GM21528 (cell line): ENCODE data around the gene AP3S1.
"Not testable (repeated sequence)": the region's sequence is repeated elsewhere in the genome, so short reads cannot be mapped to it uniquely, and the experiment has no call there.

Experiments used
- ATAC-seq: cut with Tn5 transposase; IDR thresholded peaks from one replicate; pipeline ENCODE4 v1.9.1; 2021; ENCODE audit warnings: mild to moderate bottlenecking, moderate library complexity; ENCODE audit not compliant: unreplicated experiment, low FRiP score

AP3S1 gene

DNA sequence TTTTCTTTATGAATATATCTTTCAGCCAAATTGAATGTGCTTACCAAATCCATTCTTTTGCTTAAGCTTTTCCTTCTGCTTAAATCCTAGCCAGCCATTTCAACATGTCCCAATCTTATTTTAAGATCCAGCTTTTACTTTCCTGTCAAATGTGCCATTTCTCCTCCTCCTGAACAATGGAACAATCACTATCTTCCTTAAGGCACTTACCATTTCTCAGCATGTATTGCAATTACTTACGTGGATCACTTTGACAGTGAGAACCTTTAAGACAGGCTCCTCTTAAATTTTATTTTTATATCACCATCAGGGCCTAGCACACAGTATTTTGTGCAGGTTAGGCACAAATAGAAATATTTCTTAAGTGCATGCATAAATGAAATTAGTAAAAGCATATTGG is 20.9 kb upstream of the AP3S1 start:
- ATAC-seq = no peak

DNA sequence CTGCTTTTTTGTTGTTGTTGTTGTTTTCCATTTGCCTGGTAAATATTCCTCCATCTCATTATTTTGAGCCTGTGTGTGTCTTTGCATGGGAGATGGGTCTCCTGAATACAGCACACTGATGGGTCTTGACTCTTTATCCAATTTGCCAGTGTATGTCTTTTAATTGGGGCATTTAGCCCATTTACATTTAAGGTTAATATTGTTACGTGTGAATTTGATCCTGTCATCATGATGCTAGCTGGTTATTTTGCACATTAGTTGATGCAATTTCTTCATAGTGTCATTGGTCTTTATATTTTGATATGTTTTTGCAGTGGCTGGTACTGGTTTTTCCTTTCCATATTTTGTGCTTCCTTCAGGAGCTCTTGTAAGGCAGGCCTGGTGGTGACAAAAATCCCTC is 16.8 kb upstream of the AP3S1 start:
- not testable (repeated sequence) for ATAC-seq

DNA sequence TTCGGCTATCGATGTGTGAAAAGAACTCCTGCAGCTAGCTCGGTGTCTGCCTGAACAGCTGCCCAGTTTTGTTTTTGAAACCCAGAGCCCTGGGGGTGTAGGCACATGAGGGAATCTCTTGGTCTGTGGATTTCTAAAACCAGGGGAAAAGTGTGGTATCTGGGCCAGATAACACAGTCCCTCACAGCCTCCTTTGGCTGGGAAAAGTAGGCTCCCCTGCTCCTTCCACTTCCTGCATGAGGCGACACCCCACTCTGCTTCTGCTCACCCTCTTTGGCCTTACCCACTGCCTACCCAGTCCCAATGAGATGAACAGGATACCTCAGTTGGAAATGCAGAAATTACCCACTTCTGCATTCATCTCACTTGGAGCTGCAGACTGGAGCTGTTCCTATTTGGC is 15.8 kb upstream of the AP3S1 start:
- ATAC-seq = no peak

DNA sequence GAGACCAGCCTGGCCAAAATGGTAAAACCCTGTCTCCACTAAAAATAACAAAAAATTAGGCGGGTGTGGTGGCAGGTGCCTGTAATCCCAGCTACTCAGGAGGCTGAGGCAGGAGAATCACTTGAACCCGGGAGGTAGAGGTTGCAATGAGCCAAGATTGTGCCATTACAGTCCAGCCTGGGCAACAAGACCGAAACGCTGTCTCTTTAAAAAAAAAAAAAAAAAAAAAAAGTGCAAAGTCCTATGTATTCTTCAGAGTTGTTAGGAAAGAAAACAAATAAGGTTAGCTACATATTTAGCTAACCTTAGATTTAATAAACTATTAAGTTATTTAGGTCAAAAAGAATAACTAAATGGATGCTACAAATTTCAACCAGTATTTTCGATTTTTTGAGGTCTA is 11.8 kb upstream of the AP3S1 start:
- ATAC-seq = no peak

DNA sequence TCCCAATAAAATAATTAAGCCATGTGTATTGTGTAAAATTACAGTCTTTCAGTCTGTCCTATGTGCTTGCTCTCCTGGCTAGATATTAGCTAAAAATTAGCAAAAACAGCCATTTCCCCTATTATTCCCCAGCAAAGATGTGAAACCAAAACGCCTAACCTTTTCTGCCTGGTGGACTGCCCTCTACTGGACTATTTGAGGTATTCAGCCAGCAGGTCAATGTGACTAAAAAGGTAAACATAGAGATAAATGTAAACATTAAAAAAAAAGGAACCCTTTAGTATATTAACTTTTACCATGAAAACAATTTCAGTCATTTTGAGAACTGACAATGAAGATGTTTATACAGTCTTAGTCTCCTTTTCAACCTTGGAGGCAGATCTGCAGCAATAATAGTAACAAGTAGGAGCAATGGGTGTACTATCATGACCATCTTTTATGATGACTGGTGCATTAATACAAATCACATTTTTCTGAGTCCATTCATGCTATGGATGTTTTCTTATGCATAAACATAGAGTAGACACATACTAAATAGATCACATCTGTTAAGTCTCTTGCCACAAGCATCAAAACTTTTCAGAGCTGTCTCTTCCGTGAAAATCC is 10.5 kb upstream of the AP3S1 start:
- peak; percentile 82 for ATAC-seq

DNA sequence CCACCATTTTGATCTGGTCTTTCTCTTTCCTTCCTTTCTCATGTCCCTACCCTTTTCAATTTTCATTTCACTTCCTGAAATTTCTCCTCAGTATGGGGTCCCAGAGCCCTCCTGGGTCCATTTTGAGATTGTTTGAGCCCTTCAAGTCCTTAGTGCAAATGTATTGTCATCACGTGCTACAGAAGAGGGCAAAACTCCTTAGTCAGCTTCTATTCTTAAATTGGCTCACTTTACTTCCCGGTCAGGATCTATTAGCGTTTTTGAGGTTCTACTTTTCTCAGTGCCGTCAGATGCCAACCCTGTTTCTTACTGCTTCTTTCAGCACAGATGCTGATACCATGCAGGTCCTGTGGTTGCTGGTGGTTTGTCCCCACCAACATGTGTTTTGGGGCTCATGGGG is 6.3 kb upstream of the AP3S1 start:
- ATAC-seq = no peak

DNA sequence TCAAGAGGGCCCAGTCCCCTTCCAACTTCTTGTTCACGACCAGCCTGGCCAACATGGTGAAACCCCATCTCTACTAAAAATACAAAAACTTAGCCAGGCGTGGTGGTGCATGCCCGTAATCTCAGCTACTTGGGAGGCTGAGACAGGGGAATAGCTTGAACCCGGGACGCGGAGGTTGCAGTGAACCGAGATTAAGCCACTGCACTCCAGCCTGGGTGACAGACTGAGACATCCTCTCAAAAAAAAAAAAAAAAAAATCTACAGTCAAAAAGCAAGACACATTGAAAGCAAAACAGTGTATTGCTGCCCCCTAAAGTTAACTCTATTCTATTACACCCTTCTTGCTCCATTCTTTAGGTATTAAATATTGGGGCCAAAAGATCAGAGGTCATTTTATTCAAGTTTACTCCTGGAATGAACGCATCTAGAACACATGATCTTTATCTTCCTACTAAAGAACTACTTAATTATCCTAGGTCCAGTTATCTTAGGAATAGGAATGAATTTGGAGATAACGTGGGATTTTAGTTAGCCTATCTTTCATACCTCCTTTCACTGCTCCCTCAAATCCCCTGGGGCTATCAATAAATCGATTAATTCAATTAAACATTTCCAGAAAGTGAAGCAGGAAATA is 2.7 kb upstream of the AP3S1 start:
- ATAC-seq = no peak

DNA sequence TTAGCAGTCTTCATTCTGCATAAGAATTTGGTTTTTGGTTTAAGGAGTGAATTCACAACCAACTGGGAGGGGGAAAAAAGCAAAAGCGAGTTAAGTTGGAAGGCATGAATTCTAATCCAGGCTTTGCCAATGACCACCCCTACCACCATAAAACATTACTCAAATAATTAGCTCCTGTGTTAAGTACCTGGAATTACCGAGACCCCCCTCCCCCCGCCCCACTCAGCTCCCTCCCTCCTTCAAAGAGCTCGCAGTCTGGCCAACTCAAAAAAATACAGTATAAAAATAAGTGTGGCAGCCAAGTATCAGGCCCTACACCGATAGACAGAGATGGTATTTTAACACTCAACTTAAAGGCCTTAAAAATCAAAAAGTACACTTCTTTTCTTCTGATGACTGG is 862 bp upstream of the AP3S1 start:
- no peak for ATAC-seq

DNA sequence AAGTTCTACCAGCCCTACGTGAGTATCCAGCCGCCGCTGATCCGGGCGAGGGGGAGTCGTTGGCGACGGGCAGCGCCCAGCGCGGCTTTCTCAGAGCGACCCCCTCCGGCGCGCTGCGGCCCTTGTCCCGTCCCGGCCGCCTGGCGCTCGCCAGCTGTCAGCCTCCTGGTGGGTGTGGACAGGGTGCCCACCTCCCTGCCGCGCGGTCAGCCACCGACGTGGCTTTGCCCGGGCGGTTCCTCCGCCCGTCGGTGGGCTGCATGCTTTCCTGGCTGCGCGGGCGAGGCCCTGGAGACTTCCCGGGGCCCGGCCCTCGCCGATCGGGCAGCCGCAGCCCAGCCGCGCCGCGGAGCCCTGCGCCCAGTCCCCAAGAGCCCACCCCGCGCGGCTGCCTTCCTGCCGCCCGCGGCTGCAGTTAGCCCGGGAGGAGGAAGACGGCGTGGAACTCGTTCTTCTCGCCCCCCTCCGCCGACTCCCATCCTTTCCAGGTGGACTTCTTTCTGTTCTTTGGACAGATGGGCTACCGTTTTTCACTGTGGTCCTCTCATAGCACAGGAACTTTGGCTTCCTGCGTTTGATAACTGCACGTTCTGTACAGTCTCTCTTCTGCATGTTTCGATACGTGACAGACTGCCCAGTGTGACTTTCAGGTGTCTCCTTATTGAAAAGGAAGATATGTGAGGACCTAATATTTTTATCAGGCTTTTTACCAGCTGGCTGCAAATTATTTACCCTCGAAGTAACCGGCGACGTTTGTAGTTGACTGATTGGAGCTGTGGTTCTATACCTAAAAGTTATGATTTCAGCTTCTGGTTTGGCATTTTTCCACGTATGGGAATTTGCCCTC is 577 bp downstream of the AP3S1 start:
- peak; percentile 39 for ATAC-seq

DNA sequence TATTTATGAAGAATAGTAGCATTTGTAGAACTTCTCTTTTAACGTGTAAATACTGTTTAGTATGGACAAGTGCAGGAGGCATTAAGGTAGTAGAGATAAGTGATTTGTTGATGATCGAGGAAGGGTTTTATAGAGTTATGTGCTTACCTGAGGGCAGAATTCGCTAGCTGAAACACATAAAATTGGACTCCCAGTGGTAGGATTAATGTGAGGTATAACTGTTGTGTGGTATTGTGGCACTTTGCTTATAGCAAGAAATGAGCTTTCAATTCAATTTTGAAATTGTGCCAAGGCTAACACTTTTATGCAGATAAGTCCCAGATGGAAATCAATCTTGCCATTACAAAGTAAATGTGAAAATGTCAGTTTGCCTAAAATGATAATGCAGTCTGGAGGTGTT is 1.2 kb downstream of the AP3S1 start:
- ATAC-seq = no peak

DNA sequence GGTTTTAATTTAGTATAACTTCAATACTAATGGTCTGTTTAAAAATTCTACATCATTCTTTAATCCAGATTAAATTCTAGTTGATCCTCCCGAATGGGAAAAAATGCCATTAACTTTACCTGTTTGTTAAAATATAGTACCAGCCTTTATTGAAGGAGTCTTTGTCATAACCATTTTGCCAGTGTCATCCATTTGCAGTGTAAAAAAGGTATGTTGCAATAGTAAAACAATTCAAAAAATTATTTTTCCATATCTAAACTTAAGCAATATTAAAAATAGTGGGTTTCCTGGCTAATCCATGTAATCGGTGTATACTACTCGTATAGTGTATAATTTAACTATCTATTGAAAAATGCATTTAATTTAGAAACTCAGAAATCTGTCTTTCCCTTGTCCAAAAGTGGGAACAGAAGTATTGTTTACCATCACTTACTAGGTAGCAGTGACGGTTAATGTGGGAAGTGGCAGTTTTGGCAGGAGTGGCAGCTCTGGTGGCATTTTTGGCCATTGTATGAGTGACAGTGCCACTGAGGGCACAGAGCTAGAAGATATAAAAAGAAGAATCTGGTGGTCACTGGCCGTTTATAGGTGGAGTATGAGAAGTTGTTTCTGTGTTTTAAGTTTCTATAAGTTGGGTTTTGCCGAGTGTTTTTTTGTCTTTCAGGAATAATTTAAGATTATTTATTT is 1.9 kb downstream of the AP3S1 start:
- ATAC-seq = no peak

DNA sequence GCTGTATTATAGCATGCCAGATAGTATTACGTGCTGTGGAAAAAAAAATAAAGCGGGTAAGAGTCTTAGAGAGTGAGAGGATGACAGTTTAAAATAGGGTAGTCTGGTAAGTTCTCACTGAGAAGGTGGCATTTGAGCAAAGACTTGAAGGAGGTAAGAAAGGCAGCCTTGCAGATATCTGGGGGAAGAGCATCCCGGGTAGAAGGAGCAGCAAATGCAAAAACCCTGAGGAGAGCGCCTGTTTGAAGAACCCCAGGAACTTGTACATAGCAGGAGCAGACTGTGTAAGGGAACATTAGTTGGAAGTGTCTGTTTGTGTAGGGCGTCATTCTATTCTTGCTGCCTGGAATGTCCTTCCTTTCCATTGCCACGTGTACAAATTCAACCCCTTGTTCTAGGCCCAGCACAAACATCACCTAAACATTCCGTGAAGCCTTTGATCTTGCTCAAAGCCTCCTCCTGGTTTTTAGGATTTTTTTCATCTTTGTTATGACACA is 2.6 kb downstream of the AP3S1 start:
- ATAC-seq = no peak

DNA sequence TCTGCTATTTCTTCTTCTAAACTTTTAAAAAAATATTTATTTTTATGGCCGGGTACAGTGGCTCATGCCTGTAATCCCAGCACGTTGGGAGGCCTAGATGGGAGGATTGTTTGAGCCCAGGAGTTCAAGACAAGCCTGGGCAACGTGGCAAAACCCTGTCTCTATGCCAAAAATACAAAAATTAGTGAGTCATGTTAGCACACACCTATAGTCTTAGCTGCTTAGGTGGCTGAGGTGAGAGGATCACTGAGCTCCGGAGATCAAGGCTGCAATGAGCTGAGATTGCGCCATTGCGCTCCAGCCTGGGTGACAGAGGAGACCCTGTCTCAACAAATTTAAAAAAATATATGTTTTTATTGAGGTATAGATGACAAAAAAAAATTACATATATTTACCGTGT is 5.6 kb downstream of the AP3S1 start:
- ATAC-seq = no peak

DNA sequence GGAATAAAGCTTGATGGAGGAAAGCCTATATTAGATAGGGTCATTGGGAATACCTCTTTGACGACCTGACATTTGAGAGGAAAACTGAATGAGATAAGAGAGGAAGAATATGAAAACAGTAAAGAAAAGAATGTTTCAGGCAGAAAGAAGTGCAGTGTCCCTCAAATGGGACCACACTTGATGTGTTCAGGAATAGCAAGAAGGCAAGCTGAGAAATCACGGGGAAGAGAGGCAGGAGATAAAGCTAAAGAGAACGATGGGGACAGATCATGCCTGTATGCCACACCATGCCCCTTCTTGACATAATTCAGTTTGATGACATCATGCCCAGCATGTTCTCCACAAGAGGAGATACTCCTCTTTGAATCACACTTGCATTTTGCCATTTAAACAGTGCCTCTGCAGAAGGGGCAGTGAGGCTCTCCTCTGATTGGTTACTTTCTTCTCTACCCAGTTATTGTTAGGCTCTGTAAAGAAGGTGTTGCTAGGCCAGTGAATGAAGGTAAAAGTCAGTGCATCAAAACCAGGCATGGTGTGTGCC is 7.6 kb downstream of the AP3S1 start:
- no peak for ATAC-seq

DNA sequence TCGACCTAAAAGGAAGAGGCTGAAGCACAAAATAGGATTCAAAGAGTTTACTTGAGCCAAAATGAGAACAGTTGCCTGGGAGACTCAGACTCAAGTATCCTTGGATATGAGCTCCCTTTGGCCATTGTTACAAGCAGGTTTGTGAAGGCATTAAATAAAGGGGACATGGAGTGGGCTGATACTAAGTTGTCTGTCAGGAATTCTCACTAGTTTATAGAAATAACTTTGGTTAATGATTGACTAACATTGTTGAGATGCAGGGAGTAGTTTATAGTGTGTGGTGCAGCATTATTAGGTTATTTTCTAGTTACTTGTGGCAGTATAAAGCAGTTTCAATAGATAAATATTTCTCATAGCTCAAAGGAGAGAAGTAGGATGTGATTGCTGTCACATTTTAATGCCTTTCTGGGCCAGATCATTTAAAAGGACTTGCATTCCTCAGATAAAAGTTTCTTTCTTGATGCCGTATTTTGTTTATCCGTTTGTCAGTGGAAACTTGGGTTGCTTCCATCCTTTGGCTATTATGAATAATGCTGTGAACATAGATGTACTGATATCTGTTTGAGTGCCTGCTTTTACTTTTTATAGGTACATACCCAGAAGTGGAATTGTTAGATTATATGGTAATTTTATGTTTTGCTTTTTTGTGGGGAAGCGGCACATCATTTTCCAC is 9.1 kb downstream of the AP3S1 start:
- no peak for ATAC-seq

DNA sequence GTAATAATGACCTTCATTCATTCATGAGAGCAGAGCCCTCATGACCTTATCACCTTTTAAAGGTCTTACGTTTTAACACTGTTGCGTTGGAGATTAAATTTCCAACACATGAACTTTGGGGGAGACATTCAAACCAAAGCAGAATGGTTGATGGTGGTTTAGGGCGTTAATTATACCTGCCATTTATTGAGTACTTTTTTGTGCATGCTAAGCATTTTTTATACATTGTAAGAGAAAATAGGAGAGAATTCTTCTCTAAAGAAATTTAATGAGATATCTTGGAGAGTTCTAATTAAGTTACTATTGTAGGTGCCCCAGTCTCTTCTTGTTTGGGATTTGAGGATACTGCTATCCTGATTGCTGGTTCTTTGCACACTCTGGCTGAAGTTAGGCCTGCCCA is 12.4 kb downstream of the AP3S1 start:
- ATAC-seq = no peak

DNA sequence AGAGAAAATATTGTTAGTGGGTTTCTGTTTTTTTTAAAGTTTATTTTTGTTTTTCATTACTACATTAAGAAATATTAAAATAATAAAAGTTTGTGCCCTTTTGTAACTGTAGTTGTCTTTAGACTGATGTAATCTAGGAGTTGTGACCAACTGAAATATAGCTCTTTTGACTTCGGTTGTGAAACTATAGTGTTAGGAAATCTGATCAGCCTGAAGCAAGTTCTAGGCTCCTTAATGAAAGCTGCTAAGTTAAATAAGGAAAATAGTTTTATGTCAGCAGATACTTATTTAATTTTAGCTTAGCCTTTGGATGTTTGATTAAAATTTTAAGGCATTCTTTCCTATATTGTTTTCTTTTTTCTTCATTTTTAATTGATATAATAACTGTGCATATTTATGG is 14.2 kb downstream of the AP3S1 start:
- no peak for ATAC-seq

DNA sequence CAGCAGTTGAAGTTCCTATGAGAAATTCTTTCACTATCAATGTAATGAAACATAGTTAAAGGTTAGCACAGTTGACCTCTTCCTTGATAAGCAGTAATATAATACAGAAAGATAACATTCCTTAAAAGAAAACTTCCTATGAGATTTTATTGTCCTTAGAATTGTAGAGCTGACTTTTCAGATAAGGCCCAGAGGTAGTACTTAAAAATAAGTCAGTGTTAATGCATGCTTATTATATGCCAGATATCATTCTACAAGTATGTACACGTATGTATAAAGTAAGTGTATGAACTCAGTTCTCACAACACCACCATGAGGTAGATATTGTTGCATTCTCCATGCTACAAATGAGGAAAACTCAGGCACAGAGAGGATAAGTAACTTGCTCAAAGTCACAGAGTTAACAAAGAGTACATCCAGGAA is 15.3 kb downstream of the AP3S1 start:
- no peak for ATAC-seq

DNA sequence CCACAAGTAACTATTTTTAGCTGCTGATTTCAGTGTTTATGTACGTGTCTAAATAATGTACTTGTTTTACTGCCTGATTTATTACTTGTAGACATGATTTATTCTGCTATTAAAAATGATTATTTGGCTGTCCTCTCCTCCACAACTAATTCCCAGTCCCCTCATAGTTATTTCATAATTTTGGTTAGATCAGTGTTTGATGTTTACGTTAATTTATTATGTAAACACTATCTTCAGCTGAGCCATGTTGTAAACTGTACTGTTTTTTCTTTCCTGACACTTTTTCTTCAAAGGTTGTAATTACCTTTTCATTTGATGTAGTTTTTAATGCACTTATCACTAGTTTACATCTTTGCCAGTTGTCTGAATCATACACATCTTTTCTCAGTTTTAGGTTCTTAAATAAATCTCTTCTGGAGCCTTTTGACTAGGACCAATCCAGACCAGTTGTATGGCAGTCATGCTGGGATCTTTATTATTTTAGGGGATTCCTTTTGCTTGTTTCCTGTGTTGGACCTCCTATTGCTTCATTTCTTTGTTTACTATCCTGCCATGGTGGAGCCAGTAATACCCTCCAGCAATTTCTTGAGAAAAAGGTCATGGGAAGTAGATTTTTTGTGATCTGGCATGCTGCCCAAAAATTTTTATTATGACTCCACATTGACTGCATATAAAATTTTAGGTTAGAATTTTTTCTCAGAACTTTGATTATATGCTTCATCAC is 16.1 kb downstream of the AP3S1 start:
- ATAC-seq = no peak

DNA sequence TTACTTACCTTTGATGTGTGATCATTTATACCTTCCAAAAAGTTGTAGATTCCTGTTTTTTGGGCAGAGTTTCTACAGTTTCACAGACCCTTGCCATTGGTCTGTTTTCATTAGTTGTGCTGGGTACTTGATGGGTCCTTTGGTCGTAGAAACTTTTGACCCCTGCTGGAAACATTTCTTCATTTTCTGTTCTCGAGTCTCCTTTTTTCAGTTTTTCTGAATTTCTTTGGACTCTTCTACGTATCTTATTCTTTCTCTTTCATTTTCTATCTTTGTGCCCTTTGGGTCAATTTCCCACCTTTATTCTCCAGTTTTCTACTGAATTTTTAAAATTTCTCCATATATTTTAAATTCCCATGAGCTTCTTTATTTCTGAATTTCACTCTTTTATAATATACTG is 16.7 kb downstream of the AP3S1 start:
- ATAC-seq = no peak
